GM18517 (cell line): ENCODE measurements around the gene SPAG4.

Experiments
- ATAC-seq: cut with Tn5 transposase; IDR thresholded peaks from one replicate; pipeline ENCODE4 v1.9.1; 2021; ENCODE audit warnings: mild to moderate bottlenecking, moderate library complexity; ENCODE audit not compliant: unreplicated experiment

The SPAG4 gene

GRCh38 chr20:35598899-35599775, 16.5 kb upstream of the SPAG4 start:
- no peak for ATAC-seq

- ATAC-seq = no peak
Observed at GRCh38 chr20:35599776-35600120, 15.9 kb upstream of the SPAG4 start.

DNA sequence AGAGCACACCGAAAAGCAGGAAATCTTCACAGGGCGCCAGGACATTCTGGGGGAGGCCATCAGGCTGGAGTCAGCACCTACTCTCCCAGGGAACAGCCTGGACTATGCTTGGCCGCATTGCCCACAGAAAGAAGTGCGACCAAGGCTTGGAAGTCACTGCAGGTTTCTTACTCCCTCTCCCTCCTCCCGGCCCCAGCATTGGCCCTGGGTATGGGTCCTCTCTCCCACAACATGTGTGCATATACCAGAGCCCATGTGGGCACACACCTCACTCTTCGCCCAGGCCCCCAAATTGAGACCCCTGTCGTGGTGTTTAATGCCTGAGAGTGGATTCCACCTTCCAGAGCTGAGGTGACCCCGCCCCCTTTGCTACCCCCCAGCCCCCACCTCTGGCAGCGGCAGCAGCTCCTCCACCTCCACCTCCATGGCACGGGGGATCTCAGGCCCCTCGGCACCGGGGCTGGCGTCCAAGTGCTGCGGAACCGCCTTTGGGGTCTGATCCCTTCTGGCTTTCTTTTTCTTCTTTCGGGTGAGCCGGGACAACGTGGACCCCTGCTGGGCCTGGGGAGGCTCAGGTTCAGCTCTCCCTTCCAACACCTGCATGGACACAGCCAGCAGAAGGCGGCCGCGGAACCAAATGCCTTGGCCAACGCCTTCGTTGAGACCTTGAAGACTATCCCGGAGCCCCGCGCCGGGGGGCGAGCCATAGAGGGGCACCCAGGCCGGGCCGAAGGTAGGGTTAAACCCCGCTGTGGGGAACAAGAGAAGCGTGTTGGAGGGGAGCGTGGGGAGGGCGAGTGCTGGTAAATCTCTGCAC, 15.2 kb upstream of the SPAG4 start:
- ATAC-seq = no peak

DNA sequence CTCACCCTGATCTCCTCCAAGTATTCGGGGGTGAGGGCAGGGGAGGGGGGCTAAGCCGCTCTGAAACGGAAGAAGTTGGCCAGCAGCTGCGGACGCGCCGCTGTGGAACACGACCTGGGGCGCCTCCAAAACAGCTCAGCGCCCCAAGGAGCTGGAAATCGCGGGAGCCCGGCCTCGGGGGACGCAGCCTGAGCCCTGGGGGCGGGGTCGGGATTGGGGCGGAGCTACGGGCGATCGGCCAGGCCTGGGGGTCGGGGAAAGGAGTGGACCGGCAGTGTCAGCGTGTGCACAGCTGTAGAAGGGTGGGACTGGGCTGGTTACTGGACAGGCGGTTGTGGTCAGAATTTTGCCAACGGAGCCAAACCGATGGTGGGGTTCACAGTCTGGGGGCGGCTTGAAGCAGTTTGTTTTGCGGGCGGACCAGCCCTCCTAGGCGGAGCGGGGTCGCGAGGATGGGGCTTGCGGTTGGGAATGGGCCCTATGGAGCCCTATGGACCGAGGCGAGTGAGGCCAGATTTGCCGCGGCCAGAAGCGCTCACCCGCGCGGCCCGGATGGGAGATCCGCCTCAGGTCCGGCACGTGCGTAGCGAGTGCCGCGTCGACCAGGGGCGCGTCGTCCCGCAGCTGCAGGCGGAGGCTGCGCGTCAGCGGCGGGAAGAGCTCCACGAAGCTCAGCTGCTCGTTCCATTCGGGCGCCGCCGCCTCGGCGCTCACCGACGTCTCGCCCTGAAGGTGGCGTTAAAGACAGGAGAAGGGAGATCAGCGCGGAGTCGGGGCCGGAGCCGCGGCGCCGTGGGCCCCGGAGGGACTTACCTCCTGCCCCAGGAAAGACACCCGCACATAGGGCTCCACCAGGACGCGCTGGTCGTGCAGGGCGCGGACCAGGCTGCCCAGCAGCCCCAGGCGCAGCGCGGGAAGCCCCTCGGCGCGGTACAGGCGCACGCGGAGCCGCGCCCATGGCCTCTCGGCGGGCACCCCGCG, 14.3 kb upstream of the SPAG4 start:
- no peak for ATAC-seq

GRCh38 chr20:35601990-35602389, 13.6 kb upstream of the SPAG4 start:
- no peak for ATAC-seq

- ATAC-seq = no peak
Observed at GRCh38 chr20:35602851-35603495, 12.7 kb upstream of the SPAG4 start.

DNA sequence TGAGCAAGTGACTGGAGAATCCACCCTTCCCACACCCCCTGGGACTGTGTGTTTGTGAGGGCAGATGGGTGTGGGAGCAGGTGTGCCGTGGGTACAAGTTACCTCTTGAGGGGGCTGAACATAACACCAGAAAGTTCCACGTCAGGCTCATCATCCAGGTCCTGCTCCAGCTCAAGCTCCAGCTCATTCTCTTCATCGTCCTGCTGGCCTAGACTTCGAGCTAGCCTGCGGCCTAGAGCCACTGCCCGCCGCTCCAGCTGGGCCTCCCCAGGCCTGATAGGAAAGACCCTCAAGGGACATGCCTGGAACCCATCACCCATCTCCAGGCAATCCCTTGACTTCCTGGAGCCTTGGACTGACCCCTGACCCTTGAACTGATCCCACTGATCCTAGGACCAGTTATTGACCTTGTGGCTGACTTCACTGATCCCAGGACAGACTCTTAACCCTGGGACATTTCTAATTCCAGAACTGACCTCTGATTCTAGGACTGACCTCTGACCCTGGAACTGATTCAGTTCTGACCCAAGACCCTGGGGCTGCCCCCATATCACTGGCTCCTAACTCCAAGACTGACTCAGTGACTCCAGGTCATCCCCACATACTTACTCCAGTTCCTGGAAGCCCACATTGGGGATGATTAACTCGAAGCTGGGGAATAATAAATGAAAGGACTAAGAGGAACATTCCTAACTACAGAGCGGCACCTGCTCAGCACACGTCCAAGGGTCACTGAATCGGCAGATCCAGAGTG, 11.8 kb upstream of the SPAG4 start:
- ATAC-seq = no peak

DNA sequence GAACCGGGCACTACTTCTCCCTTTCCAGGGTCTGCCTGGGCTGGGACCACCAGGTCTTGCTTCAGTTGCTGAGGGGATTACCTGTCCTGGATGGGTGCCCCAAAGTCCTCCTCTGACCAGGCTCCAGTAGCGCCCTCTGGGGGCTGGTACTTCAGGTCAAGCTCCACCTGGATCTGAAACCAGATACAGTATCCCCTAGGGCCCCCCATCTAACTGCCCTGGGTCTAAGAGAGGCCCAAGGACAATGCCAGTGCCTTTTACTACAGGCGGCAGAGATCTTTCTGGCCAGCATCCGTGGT, 11.2 kb upstream of the SPAG4 start:
- no peak for ATAC-seq

- ATAC-seq = no peak
Observed at GRCh38 chr20:35606127-35606526, 9.5 kb upstream of the SPAG4 start.

- ATAC-seq = no peak
Observed at GRCh38 chr20:35607003-35607735, 8.5 kb upstream of the SPAG4 start.

DNA sequence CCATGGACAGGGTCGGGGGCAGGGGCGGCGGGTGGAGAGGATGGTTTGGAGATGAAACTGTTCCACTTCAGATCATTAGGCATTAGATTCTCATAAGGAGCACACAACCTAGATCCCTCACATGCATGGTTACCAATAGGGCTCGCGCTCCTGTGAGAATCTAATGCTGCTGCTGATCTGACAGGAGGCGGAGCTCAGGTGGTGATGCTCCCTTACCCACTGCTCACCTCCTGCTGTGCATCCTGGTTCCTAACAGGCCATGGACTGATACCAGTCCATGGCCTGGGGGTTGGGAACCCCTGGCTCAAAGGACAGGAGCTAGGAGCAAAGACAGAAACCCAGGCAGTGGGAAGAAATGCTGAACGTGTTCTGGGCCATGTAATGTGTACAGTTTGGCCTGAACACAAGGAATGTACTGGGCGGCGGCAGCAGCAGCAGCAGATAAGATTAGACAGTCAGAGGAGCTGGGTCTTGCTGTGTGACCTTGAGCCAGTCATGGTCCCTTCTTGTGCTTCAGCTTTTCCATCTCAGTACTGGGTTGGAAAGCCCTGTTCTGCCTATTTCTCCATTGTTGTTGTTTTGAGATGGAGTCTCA, 4.7 kb upstream of the SPAG4 start:
- ATAC-seq = no peak

DNA sequence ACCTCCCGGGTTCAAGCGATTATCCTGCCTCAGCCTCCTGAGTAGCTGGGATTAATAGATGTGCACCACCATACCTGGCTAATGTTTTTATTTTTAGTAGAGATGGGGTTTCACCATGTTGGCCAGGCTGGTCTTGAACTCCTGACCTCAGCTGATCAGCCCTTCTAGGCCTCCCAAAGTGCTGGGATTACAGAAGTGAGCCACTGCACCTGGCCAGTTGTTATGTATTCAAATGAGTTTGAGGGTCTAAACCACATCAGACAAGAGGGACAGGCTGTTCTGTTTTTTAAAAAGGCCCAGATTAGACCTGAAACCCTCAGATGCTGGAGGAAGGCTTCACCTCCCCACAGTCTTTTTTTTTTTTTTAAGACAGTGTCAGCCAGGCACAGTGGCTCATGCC, 4.1 kb upstream of the SPAG4 start:
- no peak for ATAC-seq

DNA sequence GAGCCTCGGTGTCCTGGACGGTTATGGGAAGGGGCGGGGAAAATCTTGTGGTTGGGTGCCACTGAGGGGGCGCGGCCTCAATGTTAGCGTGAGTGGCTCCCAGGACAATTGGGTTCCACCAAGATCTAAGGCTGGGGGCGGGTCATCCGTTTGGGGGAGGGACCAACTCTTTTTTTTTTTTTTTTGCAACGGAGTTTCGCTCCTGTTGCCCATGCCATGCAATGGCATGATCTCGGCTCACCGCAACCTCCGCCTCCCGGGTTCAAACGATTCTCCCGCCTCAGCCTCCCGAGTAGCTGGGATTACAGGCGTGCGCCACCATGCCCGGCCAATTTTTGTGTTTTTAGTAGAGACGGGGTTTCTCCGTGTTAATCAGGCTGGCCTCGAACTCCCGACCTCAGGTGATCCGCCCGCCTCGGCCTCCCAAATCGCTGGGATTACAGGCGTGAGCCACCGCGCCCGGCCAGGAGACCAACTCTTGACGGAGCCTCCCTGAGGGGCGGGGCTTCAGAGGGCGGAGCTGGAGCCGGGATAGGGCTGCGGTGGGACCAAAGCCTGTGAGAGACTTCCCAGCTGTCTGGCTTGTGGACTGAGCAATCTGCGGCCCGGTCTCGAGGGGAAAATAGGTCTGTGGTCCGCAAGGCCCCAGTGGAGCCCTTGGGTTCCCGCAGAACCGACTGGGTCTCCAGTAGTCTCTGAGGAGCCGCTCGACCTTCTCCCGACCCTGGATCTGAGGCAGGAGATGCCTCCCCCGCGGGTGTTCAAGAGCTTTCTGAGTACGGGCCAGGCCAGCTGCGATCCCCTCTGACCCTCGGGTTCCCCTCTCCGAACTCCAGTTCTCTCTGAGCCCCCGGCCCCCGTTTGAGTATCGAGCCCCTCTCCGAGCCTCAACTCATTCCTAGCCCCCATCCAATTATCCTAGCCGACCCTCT, 1.1 kb downstream of the SPAG4 start:
- peak; percentile 83 for ATAC-seq

GRCh38 chr20:35617397-35618262, 2.0 kb downstream of the SPAG4 start:
- no peak for ATAC-seq

DNA sequence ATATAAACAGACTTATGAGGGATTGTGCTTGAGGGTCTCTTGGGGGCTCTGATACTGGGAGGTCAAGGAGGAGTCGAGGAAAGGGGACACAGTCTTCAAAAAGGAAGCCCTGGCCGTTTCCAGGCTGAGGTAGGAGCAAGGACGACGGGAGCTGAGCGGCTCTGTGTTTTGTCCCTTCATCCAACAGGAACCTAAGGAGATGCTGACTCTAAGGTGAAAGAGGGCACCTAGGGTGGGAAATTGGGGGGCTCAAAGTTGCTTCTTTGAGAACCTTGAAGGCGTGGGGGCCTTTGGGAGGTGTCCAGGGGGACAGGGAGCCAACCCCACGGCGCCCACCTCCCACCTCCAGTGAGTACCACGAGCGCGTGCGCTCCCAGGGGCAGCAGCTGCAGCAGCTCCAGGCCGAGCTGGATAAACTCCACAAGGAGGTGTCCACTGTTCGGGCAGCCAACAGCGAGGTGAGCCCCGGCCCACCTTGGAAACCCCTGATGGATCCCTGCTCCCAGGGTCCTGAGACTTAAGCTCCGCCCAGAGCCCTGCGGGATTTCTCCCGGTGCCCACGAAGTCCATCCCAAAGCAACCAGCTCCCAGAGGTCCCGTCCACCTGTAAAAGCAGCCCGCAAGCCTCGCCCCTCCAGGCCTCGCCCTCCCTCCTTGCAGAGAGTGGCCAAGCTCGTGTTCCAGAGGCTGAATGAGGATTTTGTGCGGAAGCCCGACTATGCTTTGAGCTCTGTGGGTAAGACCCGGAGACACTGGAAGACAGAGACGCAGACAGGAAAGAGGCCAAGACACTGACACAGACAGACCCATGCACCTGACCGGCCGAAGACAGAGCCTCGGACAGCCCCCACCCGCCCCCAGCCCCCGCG, 2.9 kb downstream of the SPAG4 start:
- no peak for ATAC-seq
